OCI-LY1 (cell line): ENCODE results near the gene KCNMA1.

ENCODE experiments used
- CTCF ChIP-seq: fragments of 200-600 bp; sonication (generic), shearing (Covaris generic); IDR thresholded peaks from 2 replicates; pipeline ENCODE4 v1.5.1; 2017; ENCODE audit warnings: mild to moderate bottlenecking, antibody characterized with exemption, low read length, moderate library complexity, mixed read lengths
- EZH2 ChIP-seq: fragments of 200-600 bp; sonication (generic), shearing (Covaris generic); IDR thresholded peaks from 2 replicates; pipeline ENCODE4 v1.8.0; 2017; ENCODE audit warnings: borderline replicate concordance, mixed run types, mild to moderate bottlenecking, antibody characterized with exemption, low read length, moderate library complexity, mixed read lengths

GRCh38 chr10:76950354-76950753 lies 687.3 kb downstream of the KCNMA1 start:
- no peak for TF ChIP-seq CTCF
- TF ChIP-seq EZH2, result no peak
